ENCODE data around the gene MEX3C. TPM values are rescaled to one million over a fixed set of nuclear protein-coding genes. Genes with fewer than 3 reads are reported as not detected.

Gene MEX3C
- total and polyA plus RNA-seq, 2 of the 4 experiments (the other 2 are of a cell fraction): 26.0 to 50.9 TPM

GRCh38 chr18:51164761-51165281, 32.7 kb downstream of the MEX3C start:
- no TSS peak for BruUV-seq (replicated peaks)
- peaks cover 3% of the 10 kb centered on the region; the same call in 1 of the 2 replicates for H3K9me1 ChIP-seq (ENCODE audit: insufficient read depth, low read length)
- H2AK9ac ChIP-seq (replicated peaks; ENCODE audit: low read depth, low read length, poor library complexity): no peak overlapping the region
- H3K9me3 ChIP-seq (ENCODE audit: control insufficient read depth, insufficient read depth, low read length): no peaks in the 10 kb centered on the region
- in situ Hi-C loops (cut with MboI; ENCODE audit: low sequenced_read_pairs): no loop called here
- dilution Hi-C loops (cut with HindIII; ENCODE audit: low sequenced_read_pairs, unreplicated experiment): no loop called here
- H3K4me1 ChIP-seq (ENCODE audit: control insufficient read depth, insufficient read depth, low read length): no peaks in the 10 kb centered on the region
- no peak for DNase-seq
- no peak overlapping the region for H2BK120ac ChIP-seq (ENCODE audit: low read depth, low read length)
- ChIA-PET CTCF (no interaction called here), POLR2A (ENCODE audit: unreplicated experiment) (no interaction called here)
- TF ChIP-seq BHLHE40 (IDR thresholded peaks at IDR 0.05; ENCODE audit: low read depth, low read length): no peak
- TF ChIP-seq ELK1 (IDR thresholded peaks at IDR 0.05; ENCODE audit: borderline replicate concordance, low read depth, low read length): no peak
- TF ChIP-seq RAD21 (IDR thresholded peaks at IDR 0.05; ENCODE audit: low read length): no peak
- no peak for TF ChIP-seq CHD1 (IDR thresholded peaks at IDR 0.05; ENCODE audit: low read depth, low read length)
- TF ChIP-seq USF2 (IDR thresholded peaks at IDR 0.05; ENCODE audit: low read depth, low read length): no peak
- no peak for TF ChIP-seq SMC3 (IDR thresholded peaks at IDR 0.05; ENCODE audit: low read depth, low read length)
- TF ChIP-seq MAFK (IDR thresholded peaks at IDR 0.05; ENCODE audit: low read depth, low read length): no peak
- TF ChIP-seq MXI1 (IDR thresholded peaks at IDR 0.05; ENCODE audit: borderline replicate concordance, low read depth, low read length): no peak
- TF ChIP-seq FOS (IDR thresholded peaks at IDR 0.05; ENCODE audit: low read depth, low read length): no peak
- no peak for TF ChIP-seq CEBPB (IDR thresholded peaks at IDR 0.05; ENCODE audit: low read depth, low read length)
- H3K56ac ChIP-seq (ENCODE audit: extremely low read depth, insufficient read depth, low read length): no peak overlapping the region
- H3K27me3 ChIP-seq (ENCODE audit: control insufficient read depth, insufficient read depth, low read length): no peaks in the 10 kb centered on the region
- no peak overlapping the region for H3K4me2 ChIP-seq (ENCODE audit: low read depth, low read length)
- H2BK20ac ChIP-seq (ENCODE audit: low read depth, low read length): no peak overlapping the region
- no peak overlapping the region for H2AFZ ChIP-seq (replicated peaks; ENCODE audit: low read length, poor library complexity)
- WGBS, 2 experiments (ENCODE audit: extremely low coverage in 2 of 2, insufficient read length in 1 of 2): no CpG with 5 or more reads among the region's 2 CpGs
- H3K27ac ChIP-seq (ENCODE audit: insufficient read depth, low read length): no peak overlapping the region
- no peaks in the 10 kb centered on the region for H4K20me1 ChIP-seq (ENCODE audit: insufficient read depth, low read length)
- H4K91ac ChIP-seq (ENCODE audit: insufficient read depth, low read depth, low read length): no peak overlapping the region
- ATAC-seq (ENCODE audit: low read depth): no peak
- H2BK15ac ChIP-seq (ENCODE audit: low read depth, low read length): no peak overlapping the region
- H3K9ac ChIP-seq (ENCODE audit: low read depth, low read length): no peak overlapping the region
- H2AK5ac ChIP-seq (ENCODE audit: low read depth, low read length): no peak overlapping the region
- no peak overlapping the region for H4K5ac ChIP-seq (ENCODE audit: low read depth, low read length)
- no peak overlapping the region for H3K14ac ChIP-seq (replicated peaks; ENCODE audit: low read depth, low read length)
- no peaks in the 10 kb centered on the region for H3K36me3 ChIP-seq (ENCODE audit: control insufficient read depth, insufficient read depth, low read length)
- no peak overlapping the region for H4K8ac ChIP-seq (ENCODE audit: low read depth in 2 of 2, low read length in 2 of 2)
- no peak overlapping the region for H3K4ac ChIP-seq (ENCODE audit: low read depth, low read length)
- H2BK5ac ChIP-seq (ENCODE audit: low read depth, low read length, poor library complexity, severe bottlenecking): no peak overlapping the region
- H3K4me3 ChIP-seq (ENCODE audit: insufficient read depth, low read depth, low read length): no peak overlapping the region
- no peaks in the 10 kb centered on the region for H3K79me1 ChIP-seq (ENCODE audit: low read depth in 1 of 2, low read length in 2 of 2)
- no peak overlapping the region for H3K23ac ChIP-seq (ENCODE audit: low read depth, low read length)
- H3K18ac ChIP-seq (ENCODE audit: low read depth, low read length): no peak overlapping the region
- intact Hi-C loops (cut with micrococcal nuclease): no loop called here
